Choroid plexus epithelial cell (primary cell): Measurements from ENCODE around the gene YIPF3.
A peak's percentile ranks its signal among the peaks of the same experiment; 100 is the strongest.

ENCODE experiments used
- DNase-seq: peaks from one replicate; pipeline ENCODE4 v3.0.0-alpha.2; 2010; ENCODE audit warnings: low read depth
- H3K4me3 ChIP-seq: 2 replicates; pipeline ENCODE4 v1.5.1; 2011; ENCODE audit warnings: low read depth, mild to moderate bottlenecking, control low read depth, low read length, moderate library complexity
- TF ChIP-seq, protein P1 (sequence below): conservative IDR thresholded peaks from 2 replicates; pipeline ENCODE4 v1.5.1; 2011; ENCODE audit warnings: low read depth, mild to moderate bottlenecking, control low read depth, inconsistent platforms, low read length, moderate library complexity

Gene YIPF3

DNA sequence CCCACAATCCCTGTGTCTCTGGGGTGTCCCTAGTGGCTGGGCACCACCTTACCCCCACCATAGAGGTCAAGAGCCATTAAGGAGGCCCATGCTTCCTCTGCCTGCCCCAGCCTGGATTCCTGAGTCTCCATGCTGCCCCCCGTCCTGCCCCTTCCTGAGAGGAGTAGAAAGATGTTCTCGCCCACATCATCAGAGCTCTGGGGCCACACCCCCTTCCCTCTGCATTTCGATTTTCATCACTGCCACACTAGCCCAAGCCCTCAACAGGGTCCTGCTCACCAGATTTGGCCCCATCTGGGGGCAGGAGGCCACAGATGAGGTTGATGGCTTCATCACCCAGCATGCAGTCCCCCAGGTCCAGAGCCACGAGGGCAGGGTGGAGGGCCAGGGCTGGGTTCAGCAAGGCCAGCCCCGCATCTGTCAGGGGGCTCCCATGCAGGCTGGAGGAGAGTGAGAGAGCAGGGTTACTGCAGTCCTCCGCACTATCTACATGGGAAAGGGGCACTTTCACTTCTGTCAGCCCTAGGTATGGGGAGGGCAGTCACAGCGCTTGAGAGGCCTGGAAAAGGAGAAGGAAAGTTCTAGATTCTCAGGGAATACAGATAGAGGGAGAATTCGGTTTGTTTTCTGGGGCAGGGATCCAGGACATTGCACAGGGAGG, 8.1 kb downstream of the YIPF3 start:
- H3K4me3 ChIP-seq: no peak overlapping the region
- no peak for DNase-seq
- TF ChIP-seq, protein P1, sequence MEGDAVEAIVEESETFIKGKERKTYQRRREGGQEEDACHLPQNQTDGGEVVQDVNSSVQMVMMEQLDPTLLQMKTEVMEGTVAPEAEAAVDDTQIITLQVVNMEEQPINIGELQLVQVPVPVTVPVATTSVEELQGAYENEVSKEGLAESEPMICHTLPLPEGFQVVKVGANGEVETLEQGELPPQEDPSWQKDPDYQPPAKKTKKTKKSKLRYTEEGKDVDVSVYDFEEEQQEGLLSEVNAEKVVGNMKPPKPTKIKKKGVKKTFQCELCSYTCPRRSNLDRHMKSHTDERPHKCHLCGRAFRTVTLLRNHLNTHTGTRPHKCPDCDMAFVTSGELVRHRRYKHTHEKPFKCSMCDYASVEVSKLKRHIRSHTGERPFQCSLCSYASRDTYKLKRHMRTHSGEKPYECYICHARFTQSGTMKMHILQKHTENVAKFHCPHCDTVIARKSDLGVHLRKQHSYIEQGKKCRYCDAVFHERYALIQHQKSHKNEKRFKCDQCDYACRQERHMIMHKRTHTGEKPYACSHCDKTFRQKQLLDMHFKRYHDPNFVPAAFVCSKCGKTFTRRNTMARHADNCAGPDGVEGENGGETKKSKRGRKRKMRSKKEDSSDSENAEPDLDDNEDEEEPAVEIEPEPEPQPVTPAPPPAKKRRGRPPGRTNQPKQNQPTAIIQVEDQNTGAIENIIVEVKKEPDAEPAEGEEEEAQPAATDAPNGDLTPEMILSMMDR: no peak

DNA sequence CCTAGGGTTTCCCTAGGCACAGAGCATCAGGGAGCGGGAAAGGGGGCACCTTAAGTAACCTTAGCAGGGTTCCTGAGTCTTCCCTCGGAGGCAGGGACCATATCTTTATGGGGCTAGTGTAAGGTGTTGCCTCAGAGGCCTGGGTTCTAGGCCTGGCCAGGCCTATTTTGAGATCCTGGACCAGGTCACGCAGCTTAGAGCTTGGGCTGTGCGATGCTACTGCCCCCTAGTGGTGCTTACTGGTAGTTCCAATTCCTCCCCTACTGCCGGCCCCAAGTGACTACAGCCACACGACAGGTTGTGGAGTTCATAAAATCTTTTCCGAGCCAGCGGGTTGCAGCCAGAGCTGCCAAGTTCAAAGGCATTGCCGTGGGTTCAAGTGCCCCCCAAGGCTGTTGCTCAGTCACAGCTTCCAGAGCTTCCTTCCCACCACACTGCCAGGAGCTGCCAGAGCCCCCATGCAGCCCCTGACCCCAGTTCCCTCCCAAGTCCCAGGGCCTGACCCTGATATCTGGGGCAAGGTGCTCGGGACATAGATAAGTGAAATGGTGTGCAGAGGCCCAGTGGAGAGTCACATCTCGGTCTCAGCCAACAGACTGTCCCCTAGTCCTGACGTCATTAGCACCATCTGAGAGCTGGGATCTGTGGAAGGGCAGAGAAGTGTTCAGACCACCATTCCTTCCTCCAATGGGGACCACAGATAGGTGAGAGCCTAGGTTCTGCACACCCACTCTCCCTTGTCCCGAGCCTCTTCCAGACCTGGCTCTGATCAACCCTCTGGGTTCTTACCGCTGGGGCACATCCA, 9.9 kb downstream of the YIPF3 start:
- peak; percentile 88 for DNase-seq
- TF ChIP-seq, protein P1: peak; percentile 94
- no peak overlapping the region for H3K4me3 ChIP-seq

DNA sequence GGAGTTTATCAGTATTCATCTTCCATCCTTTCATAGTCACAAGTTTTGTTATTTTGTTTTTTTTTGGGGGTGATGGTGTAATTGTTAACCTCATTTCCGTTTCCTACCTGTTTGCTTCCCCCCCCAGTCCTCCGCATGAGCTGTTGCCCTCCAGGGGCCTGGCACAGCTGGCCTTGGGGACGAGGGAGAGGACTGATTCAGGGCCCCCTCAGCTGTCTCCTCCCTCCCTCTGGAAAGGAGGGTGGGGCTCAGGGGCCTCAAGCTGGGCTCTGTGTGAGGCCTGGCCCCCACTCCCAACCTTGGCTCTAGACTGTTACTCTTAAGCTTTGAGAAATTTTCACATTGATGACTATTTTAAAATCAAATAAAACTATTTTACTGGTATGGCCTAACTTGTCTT, 10.6 kb downstream of the YIPF3 start:
- H3K4me3 ChIP-seq: no peak overlapping the region
- DNase-seq: no peak
- TF ChIP-seq, protein P1: no peak

DNA sequence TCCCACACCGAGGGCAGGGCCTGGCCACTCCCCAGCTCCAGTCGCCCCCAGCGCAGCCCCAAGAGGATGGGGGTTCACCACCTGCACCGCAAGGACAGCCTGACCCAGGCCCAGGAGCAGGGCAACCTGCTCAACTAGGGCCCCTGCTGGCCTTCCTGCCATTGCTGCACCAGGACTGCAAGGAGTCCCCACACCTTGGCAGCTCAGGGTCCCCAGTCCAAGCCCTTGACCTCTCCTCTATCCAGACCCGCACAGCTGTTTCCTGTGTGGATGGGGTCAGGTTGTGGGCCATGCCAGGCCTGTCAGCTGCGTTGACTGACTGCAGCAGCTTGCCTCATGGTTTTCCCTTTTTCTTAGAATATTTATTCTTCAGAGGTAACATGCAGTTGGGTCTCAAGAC, 11.0 kb downstream of the YIPF3 start:
- no peak for DNase-seq
- TF ChIP-seq, protein P1: no peak
- H3K4me3 ChIP-seq: no peak overlapping the region

DNA sequence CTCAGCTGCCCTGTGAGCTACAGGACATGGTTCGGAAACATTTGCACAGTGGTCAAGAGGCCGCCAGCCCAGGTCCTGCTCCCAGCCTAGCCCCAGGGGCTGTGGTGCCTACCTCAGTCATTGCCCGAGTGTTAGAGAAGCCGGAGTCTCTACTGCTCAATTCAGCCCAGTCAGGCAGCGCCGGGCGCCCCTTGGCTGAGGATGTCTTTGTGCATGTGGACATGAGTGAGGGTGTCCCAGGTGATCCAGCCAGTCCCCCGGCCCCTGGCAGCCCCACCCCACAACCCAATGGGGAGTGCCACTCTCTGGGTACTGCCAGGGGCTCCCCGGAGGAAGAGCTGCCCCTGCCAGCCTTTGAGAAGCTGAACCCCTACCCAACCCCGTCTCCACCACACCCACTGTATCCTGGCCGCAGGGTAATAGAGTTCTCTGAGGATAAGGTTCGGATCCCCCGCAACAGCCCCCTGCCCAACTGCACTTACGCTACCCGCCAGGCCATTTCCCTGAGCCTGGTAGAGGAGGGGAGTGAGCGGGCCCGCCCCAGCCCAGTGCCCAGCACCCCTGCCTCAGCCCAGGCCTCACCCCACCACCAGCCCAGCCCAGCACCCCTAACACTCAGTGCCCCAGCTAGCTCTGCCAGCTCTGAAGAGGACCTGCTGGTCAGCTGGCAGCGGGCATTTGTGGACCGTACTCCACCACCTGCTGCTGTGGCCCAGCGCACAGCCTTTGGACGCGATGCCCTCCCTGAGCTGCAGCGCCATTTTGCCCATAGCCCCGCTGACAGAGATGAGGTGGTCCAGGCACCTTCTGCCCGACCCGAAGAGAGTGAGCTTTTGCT, 11.8 kb downstream of the YIPF3 start:
- no peak for DNase-seq
- H3K4me3 ChIP-seq: no peak overlapping the region
- TF ChIP-seq, protein P1: no peak

DNA sequence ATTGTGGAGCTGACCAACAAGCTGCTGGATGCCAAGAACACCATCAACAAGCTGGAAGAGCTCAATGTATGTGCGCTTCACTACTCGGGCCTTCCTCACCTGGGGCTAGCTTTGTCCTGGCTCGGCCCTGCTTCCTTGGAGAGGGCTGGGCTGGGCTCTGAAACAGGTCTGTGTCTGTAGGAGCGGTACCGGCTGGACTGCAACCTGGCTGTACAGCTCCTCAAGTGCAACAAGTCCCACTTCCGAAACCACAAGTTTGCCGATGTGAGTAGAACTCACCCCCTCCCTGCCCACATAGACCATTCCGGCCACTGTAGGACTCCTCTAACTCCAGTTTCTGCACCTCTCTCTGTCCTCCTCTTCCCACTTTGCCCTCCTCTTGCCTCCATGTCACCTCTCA, 13.3 kb downstream of the YIPF3 start:
- no peak for DNase-seq
- no peak overlapping the region for H3K4me3 ChIP-seq
- TF ChIP-seq, protein P1: no peak
